Keratinocyte (primary cell): Measurements from ENCODE around the gene CNTF. TPM values are rescaled to one million over a fixed set of nuclear protein-coding genes. Genes with fewer than 3 reads are reported as not detected.

Source experiments
- DNase-seq: peaks from one replicate; pipeline ENCODE4 v3.0.0-alpha.2; 2011; ENCODE audit warnings: low read depth, missing footprints, low spot score
- FAIRE-seq: peaks from 2 replicates; lab custom pipeline; 2011; peaks lifted over from hg19 to GRCh38; lab: Jason Lieb, UNC
- H2AFZ ChIP-seq: 2 replicates; pipeline ENCODE4 v1.6.0; 2012; ENCODE audit warnings: low read length, control low read depth, inconsistent platforms; ENCODE audit not compliant: control insufficient read depth
- H3K27ac ChIP-seq: 2 replicates; pipeline ENCODE4 v1.5.1; 2011; ENCODE audit warnings: low read length; ENCODE audit not compliant: control insufficient read depth, insufficient read depth
- H3K27me3 ChIP-seq: 3 replicates; pipeline ENCODE4 v1.6.0; 2011; ENCODE audit warnings: low read length; ENCODE audit not compliant: control insufficient read depth, insufficient read depth; ENCODE audit errors: extremely low read depth
- H3K36me3 ChIP-seq, 2 experiments: 2 replicates in 1 of 2; 3 replicates in 1 of 2; pipeline ENCODE4 v1.5.1; 2011; ENCODE audit warnings: low read length in 2 of 2, mild to moderate bottlenecking in 1 of 2; ENCODE audit not compliant: control insufficient read depth in 2 of 2, insufficient read depth in 2 of 2; ENCODE audit errors: extremely low read depth in 1 of 2
- H3K4me1 ChIP-seq: 3 replicates; pipeline ENCODE4 v1.5.1; 2011; ENCODE audit warnings: low read length; ENCODE audit not compliant: control insufficient read depth, insufficient read depth; ENCODE audit errors: extremely low read depth
- H3K4me2 ChIP-seq: 3 replicates; pipeline ENCODE4 v1.6.0; 2011; ENCODE audit warnings: low read depth, low read length; ENCODE audit not compliant: control insufficient read depth, insufficient read depth; ENCODE audit errors: extremely low read depth
- H3K4me3 ChIP-seq, 3 experiments: fragments of 200-600 bp in 1 of 3; sonication (generic) in 1 of 3; 2 replicates in 2 of 3; 3 replicates in 1 of 3; pipeline ENCODE4 v1.5.1; 2011 to 2016; ENCODE audit warnings: low read length in 3 of 3, mild to moderate bottlenecking in 3 of 3, control low read depth in 2 of 3, inconsistent platforms in 1 of 3, low read depth in 1 of 3, mixed read lengths in 1 of 3, mixed run types in 1 of 3, moderate library complexity in 1 of 3; ENCODE audit not compliant: control insufficient read depth in 2 of 3, insufficient read depth in 2 of 3; ENCODE audit errors: extremely low read depth in 1 of 3
- H3K79me2 ChIP-seq: 2 replicates; pipeline ENCODE4 v1.6.0; 2012; ENCODE audit warnings: low read length; ENCODE audit not compliant: control insufficient read depth, insufficient read depth
- H3K9ac ChIP-seq: 3 replicates; pipeline ENCODE4 v1.6.0; 2011; ENCODE audit warnings: low read length; ENCODE audit not compliant: control insufficient read depth, insufficient read depth; ENCODE audit errors: extremely low read depth
- H3K9me1 ChIP-seq: 3 replicates; pipeline ENCODE4 v1.6.0; 2011; ENCODE audit warnings: low read length; ENCODE audit not compliant: control insufficient read depth, insufficient read depth; ENCODE audit errors: extremely low read depth
- H3K9me3 ChIP-seq: 2 replicates; pipeline ENCODE4 v1.5.1; 2012; ENCODE audit warnings: low read depth, low read length; ENCODE audit not compliant: control insufficient read depth
- H4K20me1 ChIP-seq: 3 replicates; pipeline ENCODE4 v1.6.0; 2011; ENCODE audit warnings: low read length; ENCODE audit not compliant: control insufficient read depth, insufficient read depth; ENCODE audit errors: extremely low read depth
- CTCF ChIP-seq, 3 experiments: IDR thresholded peaks in 1 of 3; conservative IDR thresholded peaks in 1 of 3; optimal IDR thresholded peaks in 1 of 3; 2 replicates in 2 of 3; 3 replicates in 1 of 3; pipeline versions ENCODE3 to v1.5.1; 2011; ENCODE audit warnings: low read length in 3 of 3, mild to moderate bottlenecking in 3 of 3, moderate library complexity in 2 of 3, control low read depth in 1 of 3, inconsistent platforms in 1 of 3; ENCODE audit not compliant: insufficient read depth in 2 of 3; ENCODE audit errors: extremely low read depth in 1 of 3
- EZH2 ChIP-seq: IDR thresholded peaks from one replicate; pipeline ENCODE4 v1.6.1; 2012; ENCODE audit warnings: inconsistent platforms, mild to moderate bottlenecking, low read length, moderate library complexity
- dilution Hi-C: fragments of 300-500 bp; cut with MboI; formaldehyde crosslinking; loops from one replicate; pipeline ENCODE4 v1.7.0; 2020; ENCODE audit warnings: low sequenced_read_pairs; ENCODE audit not compliant: extremely low pct_ligation_motif_present
- polyA plus RNA-seq, 5 experiments: library from polyadenylated mRNA; depleted of rRNA in 3 of 5; stranded (reverse) in 3 of 5; stranded (forward) in 1 of 5; unstranded in 1 of 5; fragments of >200 nt; gene quantifications; 1 replicate in 1 of 5; 2 replicates in 3 of 5; 3 replicates in 1 of 5; pipeline versions ENCODE4 v1.2.1 to v1.2.3, GENCODE V29; 2011 to 2012; ENCODE audit warnings: missing spikeins in 2 of 5, low read depth in 1 of 5, low replicate concordance in 1 of 5

CNTF gene
- polyA plus RNA-seq, 1 donor (not counting 4 experiments of a cell fraction or from before 2014, with no cell fraction given): 1.9 TPM

- no peaks in the 10 kb centered on the region for H3K27me3 ChIP-seq
- H3K4me3 ChIP-seq: no peak overlapping the region
- TF ChIP-seq EZH2 (no peak), CTCF (optimal IDR thresholded peaks at IDR 0.05 in 1 of 3, IDR thresholded peaks at IDR 0.05 in 1 of 3, conservative IDR thresholded peaks at IDR 0.05 in 1 of 3; ENCODE audit: extremely low read depth in 1 of 3, insufficient read depth in 2 of 3, low read length in 3 of 3) (no peak)
- no peaks in the 10 kb centered on the region for H3K9me1 ChIP-seq
- no peaks in the 10 kb centered on the region for H3K79me2 ChIP-seq
- dilution Hi-C loops: no loop called here
- no peak for DNase-seq
- no peaks in the 10 kb centered on the region for H3K36me3 ChIP-seq
- no peak overlapping the region for H3K4me2 ChIP-seq
- no peak overlapping the region for H3K9ac ChIP-seq
- no peak overlapping the region for H3K27ac ChIP-seq
- FAIRE-seq: no peak
- H3K9me3 ChIP-seq: no peaks in the 10 kb centered on the region
- H2AFZ ChIP-seq: no peak overlapping the region
- H4K20me1 ChIP-seq: no peaks in the 10 kb centered on the region
- H3K4me1 ChIP-seq: no peaks in the 10 kb centered on the region
Measured at GRCh38 chr11:58636587-58636986, 14.1 kb downstream of the CNTF start.

GRCh38 chr11:58637371-58637770 is 14.9 kb downstream of the CNTF start:
- Histone ChIP-seq H3K27me3 (no peaks in the 10 kb centered on the region), H3K4me3 (no peak overlapping the region), H4K20me1 (no peaks in the 10 kb centered on the region), H3K9me1 (no peaks in the 10 kb centered on the region), H2AFZ (no peak overlapping the region), H3K4me2 (no peak overlapping the region), H3K36me3 (no peaks in the 10 kb centered on the region), H3K27ac (no peak overlapping the region), H3K79me2 (no peaks in the 10 kb centered on the region), H3K9ac (no peak overlapping the region), H3K9me3 (no peaks in the 10 kb centered on the region), H3K4me1 (no peaks in the 10 kb centered on the region)
- FAIRE-seq (no peak), DNase-seq (no peak)
- TF ChIP-seq EZH2: no peak
- TF ChIP-seq CTCF (optimal IDR thresholded peaks at IDR 0.05 in 1 of 3, IDR thresholded peaks at IDR 0.05 in 1 of 3, conservative IDR thresholded peaks at IDR 0.05 in 1 of 3; ENCODE audit: extremely low read depth in 1 of 3, insufficient read depth in 2 of 3, low read length in 3 of 3): no peak
- dilution Hi-C loops: no loop called here
